T-helper 1 cell treated with Interleukin-12 subunit alpha and Interleukin-12 subunit beta and Interleukin-4 antibody, amounts not matched to agents 30 ng/mL and 1 ng/mL, for 36 hours (primary cell): ENCODE measurements around the gene SPINK14. TPM values are rescaled to one million over a fixed set of nuclear protein-coding genes. Genes with fewer than 3 reads are reported as not detected.

ENCODE experiments used
- intact Hi-C: fragments of 100-400 bp; cut with micrococcal nuclease; formaldehyde crosslinking; loops from one replicate; pipeline ENCODE4 v1.15.1; 2024
- total RNA-seq: library from RNA; stranded (reverse); gene quantifications from 2 replicates; pipeline ENCODE4 v1.2.3, GENCODE V29; 2022

Gene SPINK14
- total RNA-seq, 1 donor from 2014 or later = not detected

DNA sequence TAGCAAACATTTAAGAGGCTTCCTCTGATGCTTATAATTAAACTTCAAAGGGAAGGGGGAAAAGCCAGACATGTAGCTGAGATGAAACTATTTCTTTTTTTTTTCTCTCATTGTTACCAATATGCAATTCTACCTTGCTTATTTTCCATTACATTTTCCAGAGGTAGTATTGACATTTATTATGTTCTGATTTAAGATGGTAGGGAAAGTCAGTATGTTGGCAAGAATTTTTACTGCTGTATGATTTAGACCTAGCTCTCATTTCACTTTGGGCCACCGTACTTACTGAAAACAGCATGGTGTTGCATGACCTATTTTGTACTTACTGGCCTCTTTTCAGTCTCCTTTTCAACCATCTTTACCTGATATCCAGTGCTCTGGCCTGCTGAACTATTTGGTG lies 24.9 kb downstream of the SPINK14 start:
- intact Hi-C loops = no loop called here

DNA sequence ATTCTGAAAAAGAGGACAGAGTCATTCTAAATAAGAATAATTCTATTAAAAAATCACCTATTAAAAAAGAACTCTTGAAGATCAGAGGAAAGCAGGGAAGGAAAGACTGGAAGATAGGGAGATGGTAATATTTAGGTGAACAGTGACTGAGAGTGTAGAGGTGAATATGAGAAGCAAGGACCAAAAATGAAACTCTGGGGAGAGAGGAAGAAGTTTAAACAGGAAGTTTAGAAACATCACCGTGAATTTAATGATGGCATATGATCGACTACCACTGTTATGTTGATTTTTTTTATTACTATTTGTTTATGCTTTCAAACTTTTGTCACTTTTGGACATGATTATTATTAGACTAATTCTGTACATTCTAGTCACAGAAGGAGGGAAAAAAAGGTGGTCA lies 32.8 kb downstream of the SPINK14 start:
- intact Hi-C loops = no loop called here

DNA sequence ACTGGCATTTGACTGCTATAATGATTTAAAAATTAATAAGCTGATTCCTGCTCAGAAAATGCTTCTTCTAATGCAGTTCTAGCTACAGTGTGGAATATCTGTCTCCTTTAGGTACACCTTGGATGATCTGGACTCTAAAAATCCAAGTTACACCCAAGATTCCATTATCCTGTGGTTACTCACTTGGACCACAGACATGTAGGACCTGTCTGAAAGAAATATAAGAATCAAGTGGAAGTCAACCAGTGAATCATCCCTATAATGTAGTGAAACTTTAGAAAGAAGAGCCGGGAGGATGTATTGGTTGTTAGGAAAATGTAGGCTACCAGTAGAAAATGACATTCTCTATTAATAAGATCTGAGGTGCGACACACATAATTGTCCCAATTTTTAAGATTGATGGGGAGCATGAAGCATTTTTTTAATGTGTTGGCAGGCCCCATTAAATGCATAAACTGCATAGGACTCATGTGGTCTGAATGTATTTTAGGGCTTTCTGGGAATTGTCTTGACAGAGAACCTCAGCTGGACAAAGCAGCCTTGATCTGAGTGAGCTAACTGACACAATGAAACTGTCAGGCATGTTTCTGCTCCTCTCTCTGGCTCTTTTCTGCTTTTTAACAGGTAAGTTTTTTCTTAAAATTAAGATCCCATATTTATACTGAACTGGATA lies 34.3 kb downstream of the SPINK14 start, which contains the start of gene SPINK6:
Gene SPINK6, plus strand, starts transcription at position 512 of the 673 bp plus-strand sequence. Its CDS starts 55 bp downstream, at position 567.
- intact Hi-C loops = no loop called here

DNA sequence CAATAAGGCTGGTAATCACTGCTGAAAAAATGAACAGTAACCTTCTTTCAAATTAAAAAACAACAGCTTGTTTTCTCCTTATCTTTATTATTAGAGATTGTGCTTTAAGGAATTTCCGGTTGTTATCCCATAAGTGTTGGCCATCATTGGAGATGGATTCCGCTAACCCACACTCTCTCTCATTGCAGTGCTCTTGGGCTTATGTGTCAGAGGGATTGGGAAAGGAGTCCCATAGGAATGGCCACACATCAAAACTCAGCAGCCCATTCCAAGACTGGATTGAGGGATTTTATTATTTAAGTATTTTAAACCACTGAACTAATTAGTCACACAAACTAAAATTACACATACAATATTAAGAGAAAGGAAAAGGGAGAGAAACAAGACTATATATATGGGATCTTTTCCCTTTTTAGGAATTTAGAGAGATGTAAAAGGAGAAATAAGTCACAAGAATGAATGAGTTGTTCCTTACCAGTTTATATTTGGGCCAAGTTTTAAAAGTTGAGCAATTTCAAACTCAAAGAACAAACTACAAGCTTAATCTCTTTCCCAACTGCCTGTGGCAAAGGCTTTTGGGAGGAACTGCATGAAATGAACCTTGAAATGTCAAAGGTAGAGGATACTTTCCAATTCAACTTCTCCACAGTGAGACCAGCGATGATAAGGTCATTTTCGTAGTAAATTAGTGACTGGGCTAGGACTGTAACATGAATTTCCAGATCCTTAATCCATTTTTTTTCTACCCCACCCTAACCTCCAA lies 36.9 kb downstream of the SPINK14 start:
- intact Hi-C loops = no loop called here

DNA sequence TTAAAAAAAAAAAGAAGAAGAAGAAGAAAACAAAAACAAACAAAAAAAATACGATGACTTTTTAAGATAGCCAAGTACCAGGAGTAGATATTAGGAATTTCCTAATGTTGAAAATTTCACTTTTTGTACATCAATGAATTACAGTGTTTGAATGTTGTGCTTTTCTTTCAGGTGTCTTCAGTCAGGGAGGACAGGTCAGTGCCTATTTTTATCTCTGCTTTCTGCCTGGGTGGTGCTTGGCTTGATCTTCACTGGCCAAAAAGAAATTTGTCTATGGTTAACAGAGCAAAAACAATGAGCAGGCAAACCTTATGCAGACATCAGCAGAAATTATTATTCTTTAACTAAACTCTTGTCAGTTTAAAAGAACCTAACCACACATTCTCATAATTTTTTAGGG lies 37.5 kb downstream of the SPINK14 start:
- intact Hi-C loops = no loop called here

DNA sequence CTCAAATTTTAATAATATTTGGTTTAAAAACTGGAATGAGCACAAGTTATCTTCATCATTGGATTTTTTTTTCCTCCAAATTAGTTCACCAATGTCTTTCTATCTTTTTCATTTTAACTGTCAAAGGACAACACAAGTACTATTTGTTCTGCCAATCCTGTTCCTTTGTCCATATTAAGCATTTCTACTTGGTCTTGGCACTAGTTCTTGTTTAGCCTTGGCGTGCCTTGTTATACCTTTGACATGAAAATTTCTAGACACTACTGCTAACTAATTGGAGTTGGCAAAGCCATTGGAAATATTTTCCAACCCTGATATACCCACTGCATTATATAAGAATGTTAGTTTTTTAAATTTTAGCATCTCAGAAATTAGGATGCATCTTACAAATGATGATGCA lies 38.3 kb downstream of the SPINK14 start:
- intact Hi-C loops = no loop called here

DNA sequence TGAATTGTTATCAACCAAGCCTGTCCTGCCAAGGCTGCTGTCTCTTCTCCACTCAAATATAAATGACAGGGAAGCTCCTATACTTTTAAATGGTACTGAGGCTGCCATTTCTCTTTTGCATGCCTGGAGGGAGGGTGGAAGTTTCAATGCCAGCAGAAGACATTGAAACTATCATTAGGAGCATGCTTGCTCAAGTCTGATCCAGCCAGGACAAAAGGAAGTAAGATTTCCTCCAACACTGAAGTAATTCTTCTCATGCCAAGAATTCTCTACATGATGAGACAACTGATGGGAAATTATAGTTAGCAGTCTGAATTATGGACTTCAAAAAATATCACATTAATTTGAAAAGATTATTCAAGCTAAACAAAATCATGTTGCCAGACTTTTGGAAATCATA lies 39.9 kb downstream of the SPINK14 start:
- intact Hi-C loops = no loop called here

DNA sequence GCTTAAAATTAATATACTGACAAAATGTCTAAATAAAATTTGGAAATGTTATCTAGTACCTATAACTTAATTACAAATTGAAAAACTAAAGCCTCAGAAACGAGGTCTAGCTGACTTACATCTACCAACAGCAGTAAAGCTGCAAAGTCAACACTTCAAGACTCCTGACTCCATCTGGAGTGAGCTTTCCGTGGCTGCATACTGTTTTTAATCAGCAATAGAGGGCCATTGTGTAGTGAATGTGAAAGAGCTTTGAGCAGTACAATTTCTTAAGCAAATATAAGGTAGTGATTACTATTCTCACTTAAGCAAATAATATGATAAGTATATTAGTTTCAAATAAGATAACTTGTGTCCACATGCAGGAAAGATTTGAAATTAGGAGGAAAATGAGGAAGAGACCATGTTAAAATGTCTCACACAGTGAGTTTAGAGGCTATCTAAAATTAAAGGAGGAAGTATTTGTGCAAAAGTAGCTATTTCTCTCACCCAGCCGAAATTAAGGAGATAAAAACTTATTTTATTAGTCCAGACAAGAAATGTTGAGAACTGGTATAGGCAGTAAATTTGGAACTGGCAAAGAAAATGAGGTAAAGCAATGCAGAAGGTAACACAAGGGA lies 40.9 kb downstream of the SPINK14 start:
- intact Hi-C loops = no loop called here

DNA sequence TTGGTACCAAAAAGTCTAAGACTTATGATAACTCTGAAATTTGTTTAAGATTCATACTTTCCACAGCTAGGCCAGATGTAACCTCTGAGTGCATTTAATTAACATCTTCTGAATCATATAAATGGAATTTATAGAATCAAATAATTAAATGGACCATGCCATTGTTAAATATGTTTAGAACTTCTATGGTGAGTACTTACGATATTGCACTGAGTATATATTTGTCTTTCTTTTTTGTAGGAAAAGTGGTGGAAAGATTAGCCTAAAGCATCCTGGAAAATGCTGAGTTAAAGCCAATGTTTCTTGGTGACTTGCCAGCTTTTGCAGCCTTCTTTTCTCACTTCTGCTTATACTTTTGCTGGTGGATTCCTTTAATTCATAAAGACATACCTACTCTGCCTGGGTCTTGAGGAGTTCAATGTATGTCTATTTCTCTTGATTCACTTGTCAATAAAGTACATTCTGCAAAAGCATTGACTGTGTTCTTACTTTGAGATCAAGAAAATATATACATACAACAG lies 46.4 kb downstream of the SPINK14 start:
- intact Hi-C loops = no loop called here

DNA sequence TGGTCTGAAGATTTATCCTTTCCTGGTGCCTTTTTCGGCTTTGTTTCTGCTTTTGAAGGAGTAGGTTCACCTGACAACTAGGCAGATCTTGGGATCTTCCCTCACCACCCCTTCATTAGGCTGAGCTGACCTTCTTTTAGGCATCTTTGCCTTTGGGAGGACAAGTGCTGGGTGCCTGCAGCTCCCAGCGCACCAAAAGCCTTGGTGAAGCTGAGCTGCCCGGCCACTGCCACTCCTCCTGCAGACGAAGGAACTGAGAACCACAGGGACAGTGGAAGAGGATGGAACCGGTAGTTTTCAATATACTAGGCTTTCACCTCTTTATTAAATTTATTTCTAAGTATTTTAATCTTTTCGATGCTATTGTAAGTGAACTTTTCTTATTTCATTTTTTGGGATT lies 53.2 kb downstream of the SPINK14 start:
- intact Hi-C loops = no loop called here

DNA sequence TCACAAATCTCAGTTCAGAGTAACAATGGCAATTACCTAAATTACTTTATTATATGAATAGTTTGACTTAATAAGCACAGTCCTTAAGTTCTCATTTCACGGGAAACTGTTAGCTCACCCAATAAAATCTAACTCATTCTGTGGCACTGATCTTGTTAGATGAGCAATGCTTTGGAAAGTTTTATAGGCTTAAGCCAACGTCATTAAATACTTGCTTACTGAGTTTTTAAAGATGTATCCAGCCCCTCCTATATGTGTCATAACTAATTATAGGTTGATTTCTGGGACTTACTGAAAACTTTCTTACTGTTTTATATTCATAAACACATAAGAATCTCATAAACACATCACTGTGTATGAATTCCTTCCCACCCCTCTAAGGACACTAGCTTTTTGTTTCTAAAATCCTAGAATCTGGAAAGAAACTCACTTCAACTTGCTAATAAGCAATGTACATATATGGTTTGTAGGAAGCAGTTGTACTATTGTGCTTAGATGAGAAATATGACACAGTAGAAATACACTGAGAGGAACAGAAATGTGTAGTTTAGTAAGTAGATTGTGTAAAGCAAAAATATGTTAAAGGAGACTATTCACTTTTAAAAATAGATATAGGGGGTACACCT lies 55.9 kb downstream of the SPINK14 start:
- intact Hi-C loops = no loop called here

Other genes starting within 250 kb of the SPINK14 start
- gene SPINK5, start 104.6 kb upstream of the SPINK14 start, total RNA-seq = not detected in 2 replicates
- gene SPINK6, start 34.5 kb downstream of the SPINK14 start, total RNA-seq = not detected in 2 replicates
- not detected in 2 replicates for gene MARCOL, start 70.0 kb downstream of the SPINK14 start, total RNA-seq
- gene SPINK13, start 100.2 kb downstream of the SPINK14 start, total RNA-seq = not detected in 2 replicates
- not detected in 2 replicates for gene SPINK7, start 143.9 kb downstream of the SPINK14 start, total RNA-seq
- gene SPINK9, start 167.0 kb downstream of the SPINK14 start, total RNA-seq = not detected in 2 replicates
- 51.7 and 66.2 TPM in 2 replicates for gene FBXO38, start 215.4 kb downstream of the SPINK14 start, total RNA-seq